Osteoblast (primary cell): ENCODE data around the gene MATN1. TPM values are rescaled to one million over a fixed set of nuclear protein-coding genes. Genes with fewer than 3 reads are reported as not detected.

Source experiments
- DNase-seq: peaks from one replicate; pipeline ENCODE4 v3.0.0; 2011; ENCODE audit warnings: low spot score, mixed read lengths; ENCODE audit not compliant: insufficient read length; ENCODE audit errors: missing footprints
- H2AFZ ChIP-seq: 2 replicates; pipeline ENCODE4 v1.6.0; 2011; ENCODE audit warnings: mild to moderate bottlenecking, low read length
- H3K27ac ChIP-seq: 2 replicates; pipeline ENCODE4 v1.5.1; 2011; ENCODE audit warnings: mild to moderate bottlenecking, low read depth, low read length, moderate library complexity
- H3K27me3 ChIP-seq: 2 replicates; pipeline ENCODE4 v1.6.0; 2012; ENCODE audit warnings: mild to moderate bottlenecking, control low read depth, inconsistent platforms, low read length, moderate library complexity; ENCODE audit not compliant: insufficient read depth
- H3K36me3 ChIP-seq: 2 replicates; pipeline ENCODE4 v1.5.1; 2011; ENCODE audit warnings: mild to moderate bottlenecking, low read length, control low read depth, moderate library complexity; ENCODE audit not compliant: insufficient read depth
- H3K4me1 ChIP-seq: 2 replicates; pipeline ENCODE4 v1.5.1; 2011; ENCODE audit warnings: mild to moderate bottlenecking, low read length, control low read depth, moderate library complexity; ENCODE audit not compliant: insufficient read depth
- H3K4me2 ChIP-seq: 2 replicates; pipeline ENCODE4 v1.6.0; 2011; ENCODE audit warnings: mild to moderate bottlenecking, low read length; ENCODE audit not compliant: insufficient read depth
- H3K4me3 ChIP-seq: fragments of 200-600 bp; sonication (generic); 3 replicates; pipeline ENCODE4 v1.5.1; 2012; ENCODE audit warnings: mild to moderate bottlenecking, low read length, inconsistent platforms; ENCODE audit not compliant: insufficient read depth
- H3K79me2 ChIP-seq: 2 replicates; pipeline ENCODE4 v1.6.0; 2012; ENCODE audit warnings: mild to moderate bottlenecking, low read length, control low read depth, inconsistent platforms; ENCODE audit not compliant: insufficient read depth
- H3K9me3 ChIP-seq: 2 replicates; pipeline ENCODE4 v1.5.1; 2011; ENCODE audit warnings: low read depth, low read length, control low read depth
- H4K20me1 ChIP-seq: 2 replicates; pipeline ENCODE4 v1.6.0; 2012; ENCODE audit warnings: mild to moderate bottlenecking, low read length, control low read depth; ENCODE audit not compliant: insufficient read depth
- CTCF ChIP-seq: IDR thresholded peaks from 2 replicates; pipeline ENCODE4 v1.5.1; 2011; ENCODE audit warnings: mild to moderate bottlenecking, low read depth, low read length, moderate library complexity; ENCODE audit errors: extremely low read depth
- total RNA-seq: library from RNA; depleted of rRNA; stranded (reverse); fragments of >200 nt; gene quantifications from 2 replicates; pipeline ENCODE4 v1.2.3, GENCODE V29; 2012

Gene MATN1
- total RNA-seq, 1 donor, result not detected

DNA sequence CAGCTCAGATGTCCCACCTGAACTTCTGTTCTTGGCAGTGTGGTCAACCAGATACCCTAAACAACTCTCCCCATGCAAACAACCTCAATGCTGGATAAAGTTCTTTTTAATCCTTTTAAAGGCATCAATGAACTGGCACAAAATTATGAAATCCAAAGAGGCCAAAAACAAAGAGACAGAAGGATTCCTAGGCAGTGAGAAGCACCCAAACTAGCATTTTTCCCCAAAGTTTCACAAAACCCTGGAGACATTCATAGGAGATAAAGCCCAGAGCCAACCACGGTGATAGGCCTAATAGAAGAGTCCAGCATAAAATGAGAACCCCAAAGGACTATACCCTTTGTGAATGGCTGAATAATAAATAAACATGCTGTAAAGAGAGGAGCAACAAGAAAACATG, 50.7 kb downstream of the MATN1 start:
- no peaks in the 10 kb centered on the region for H3K27me3 ChIP-seq
- DNase-seq, result no peak

DNA sequence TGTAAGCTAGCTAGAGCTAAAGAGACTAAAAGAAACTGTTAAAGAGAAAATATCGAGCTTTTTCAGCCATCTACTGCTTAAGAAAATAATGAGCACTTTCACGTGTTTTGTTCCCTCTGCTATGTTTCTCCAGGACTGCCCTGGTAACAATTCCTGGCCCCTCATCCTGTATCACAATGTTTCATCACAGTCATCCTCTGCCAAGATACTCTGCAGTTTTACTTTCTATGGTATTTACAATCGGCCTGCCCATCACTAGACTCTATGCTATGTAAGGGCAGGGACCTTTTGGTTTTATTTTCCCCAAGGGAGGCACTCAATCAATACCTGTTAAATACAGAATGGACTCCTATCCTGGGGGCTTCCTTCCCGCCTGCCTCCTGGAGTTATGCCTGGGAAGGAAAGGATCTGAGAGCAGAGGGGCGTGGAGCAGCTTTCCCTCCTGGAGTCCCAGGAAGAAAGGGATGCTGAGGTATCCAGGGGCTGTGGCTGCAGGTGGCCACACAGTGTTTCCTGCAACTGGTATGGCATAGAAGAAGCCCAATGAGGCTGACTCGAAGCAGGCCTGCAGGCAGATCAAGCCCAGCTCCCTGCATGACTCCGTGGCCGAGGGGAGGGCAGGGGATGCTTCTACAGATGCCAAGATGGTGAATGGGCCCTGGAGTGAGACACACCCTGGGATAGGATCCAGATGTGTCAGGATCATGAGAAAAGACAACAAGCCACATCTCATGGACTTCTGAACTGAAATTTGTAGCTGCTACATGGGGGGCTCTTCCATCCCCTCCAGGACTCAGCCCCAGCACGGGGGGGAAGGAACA, 52.9 kb downstream of the MATN1 start:
- peaks cover 39% of the 10 kb centered on the region for H3K4me1 ChIP-seq
- no peaks in the 10 kb centered on the region for H3K79me2 ChIP-seq
- peak; percentile 90 for DNase-seq
- H4K20me1 ChIP-seq, result no peaks in the 10 kb centered on the region
- no peak overlapping the region for H2AFZ ChIP-seq
- H3K27ac ChIP-seq, result peak overlapping the region; percentile 66
- H3K4me3 ChIP-seq, result peak overlapping the region; percentile 27
- peak overlapping the region; percentile 47 for H3K4me2 ChIP-seq
- H3K9me3 ChIP-seq, result no peaks in the 10 kb centered on the region
- TF ChIP-seq CTCF, result no peak
- H3K36me3 ChIP-seq, result no peaks in the 10 kb centered on the region
- no peaks in the 10 kb centered on the region for H3K27me3 ChIP-seq

More for the DNA sequence above, 50.7 kb downstream of the MATN1 start:
- no peak for TF ChIP-seq CTCF
- H3K4me3 ChIP-seq, result no peak overlapping the region
- H3K9me3 ChIP-seq, result no peaks in the 10 kb centered on the region
- H3K4me2 ChIP-seq, result no peak overlapping the region
- H3K79me2 ChIP-seq, result no peaks in the 10 kb centered on the region
- peaks cover 40% of the 10 kb centered on the region for H3K4me1 ChIP-seq
- H2AFZ ChIP-seq, result no peak overlapping the region
- H4K20me1 ChIP-seq, result no peaks in the 10 kb centered on the region
- H3K36me3 ChIP-seq, result no peaks in the 10 kb centered on the region
- H3K27ac ChIP-seq, result peak overlapping the region; percentile 10

GRCh38 chr1:30668546-30669327, 54.6 kb downstream of the MATN1 start:
- no peak for DNase-seq

More at GRCh38 chr1:30668546-30669327, 54.6 kb downstream of the MATN1 start:
- no peak overlapping the region for H3K4me3 ChIP-seq
- H3K79me2 ChIP-seq, result no peaks in the 10 kb centered on the region
- H2AFZ ChIP-seq, result no peak overlapping the region
- no peak for TF ChIP-seq CTCF
- H3K27me3 ChIP-seq, result no peaks in the 10 kb centered on the region
- H3K4me2 ChIP-seq, result no peak overlapping the region
- peaks cover 37% of the 10 kb centered on the region for H3K4me1 ChIP-seq
- H3K36me3 ChIP-seq, result no peaks in the 10 kb centered on the region
- no peak overlapping the region for H3K27ac ChIP-seq
- no peaks in the 10 kb centered on the region for H4K20me1 ChIP-seq
- no peaks in the 10 kb centered on the region for H3K9me3 ChIP-seq
